Lower leg skin (tissue), 4 donors: ENCODE measurements around the gene AP1S2. TPM values are rescaled to one million over a fixed set of nuclear protein-coding genes. Genes with fewer than 3 reads are reported as not detected.
"Not testable (repeated sequence)": the region's sequence is repeated elsewhere in the genome, so short reads cannot be mapped to it uniquely, and the experiment has no call there.

Experiments used
- DNase-seq, 2 donors: peaks; one replicate each; pipeline ENCODE4 v3.0.0-alpha.2; 2019; ENCODE audit warnings: low spot score in 2 of 2
- H3K4me3 ChIP-seq: fragments of 200-600 bp; sonication (generic); 2 replicates; pipeline ENCODE4 v1.5.1; 2017; ENCODE audit warnings: mild to moderate bottlenecking, low read depth; ENCODE audit not compliant: poor library complexity, severe bottlenecking
- POLR2A ChIP-seq, 2 donors: fragments of 450-650 bp; IDR thresholded peaks; one replicate each; pipeline ENCODE4 v1.6.1; 2016 to 2017; ENCODE audit warnings: antibody characterized with exemption in 2 of 2, mild to moderate bottlenecking in 1 of 2, moderate library complexity in 1 of 2
- WGBS, 2 donors: methylation state at CpG; one replicate each; pipeline ENCODE4 v1.1.5; 2018; 5-methylcytosine and 5-hydroxymethylcytosine counted together
- intact Hi-C: fragments of 100-400 bp; cut with DNase I; formaldehyde crosslinking; loops from one replicate; pipeline ENCODE4 v1.15.0; 2023; ENCODE audit warnings: low total_unique reads
- total RNA-seq, 4 donors: library from RNA; depleted of rRNA; stranded (reverse); fragments of >200 nt; gene quantifications; one replicate each; pipeline ENCODE4 v1.1.0, GENCODE V29; 2016
- TF ChIP-seq, protein P1 (sequence below), 3 donors: fragments of 450-650 bp; IDR thresholded peaks; one replicate each; pipeline ENCODE4 v1.5.1; 2016; ENCODE audit warnings: antibody characterized with exemption in 3 of 3, mild to moderate bottlenecking in 3 of 3, moderate library complexity in 2 of 3

The AP1S2 gene
- total RNA-seq, 4 donors from 2014 or later: 18.5 to 43.7 (median 31.4) TPM

DNA sequence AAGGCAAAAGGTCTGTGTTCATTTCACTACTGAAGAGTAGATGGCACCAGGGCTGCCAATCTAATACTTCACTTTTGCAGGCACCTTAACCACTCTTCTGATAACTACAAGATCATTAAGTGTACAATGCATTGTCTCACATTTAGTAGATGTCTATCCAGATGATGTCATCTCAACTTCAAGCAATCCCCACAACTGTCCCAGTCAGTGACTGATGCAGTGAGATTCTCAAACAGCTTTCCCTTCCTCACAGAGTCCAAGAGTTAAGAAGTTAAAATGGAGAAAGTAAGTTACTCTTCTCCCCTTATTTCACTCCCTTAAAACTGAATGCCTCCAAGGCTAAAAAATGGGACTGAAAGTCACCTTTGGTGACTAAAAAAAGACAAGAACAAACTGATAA is 10.7 kb downstream of the AP1S2 start:
- intact Hi-C loops: no loop called here
- H3K4me3 ChIP-seq: no peak overlapping the region
- no peak for DNase-seq
- TF ChIP-seq, protein P1, sequence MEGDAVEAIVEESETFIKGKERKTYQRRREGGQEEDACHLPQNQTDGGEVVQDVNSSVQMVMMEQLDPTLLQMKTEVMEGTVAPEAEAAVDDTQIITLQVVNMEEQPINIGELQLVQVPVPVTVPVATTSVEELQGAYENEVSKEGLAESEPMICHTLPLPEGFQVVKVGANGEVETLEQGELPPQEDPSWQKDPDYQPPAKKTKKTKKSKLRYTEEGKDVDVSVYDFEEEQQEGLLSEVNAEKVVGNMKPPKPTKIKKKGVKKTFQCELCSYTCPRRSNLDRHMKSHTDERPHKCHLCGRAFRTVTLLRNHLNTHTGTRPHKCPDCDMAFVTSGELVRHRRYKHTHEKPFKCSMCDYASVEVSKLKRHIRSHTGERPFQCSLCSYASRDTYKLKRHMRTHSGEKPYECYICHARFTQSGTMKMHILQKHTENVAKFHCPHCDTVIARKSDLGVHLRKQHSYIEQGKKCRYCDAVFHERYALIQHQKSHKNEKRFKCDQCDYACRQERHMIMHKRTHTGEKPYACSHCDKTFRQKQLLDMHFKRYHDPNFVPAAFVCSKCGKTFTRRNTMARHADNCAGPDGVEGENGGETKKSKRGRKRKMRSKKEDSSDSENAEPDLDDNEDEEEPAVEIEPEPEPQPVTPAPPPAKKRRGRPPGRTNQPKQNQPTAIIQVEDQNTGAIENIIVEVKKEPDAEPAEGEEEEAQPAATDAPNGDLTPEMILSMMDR (IDR thresholded peaks at IDR 0.05): no peak
- TF ChIP-seq POLR2A (IDR thresholded peaks at IDR 0.05): no peak

DNA sequence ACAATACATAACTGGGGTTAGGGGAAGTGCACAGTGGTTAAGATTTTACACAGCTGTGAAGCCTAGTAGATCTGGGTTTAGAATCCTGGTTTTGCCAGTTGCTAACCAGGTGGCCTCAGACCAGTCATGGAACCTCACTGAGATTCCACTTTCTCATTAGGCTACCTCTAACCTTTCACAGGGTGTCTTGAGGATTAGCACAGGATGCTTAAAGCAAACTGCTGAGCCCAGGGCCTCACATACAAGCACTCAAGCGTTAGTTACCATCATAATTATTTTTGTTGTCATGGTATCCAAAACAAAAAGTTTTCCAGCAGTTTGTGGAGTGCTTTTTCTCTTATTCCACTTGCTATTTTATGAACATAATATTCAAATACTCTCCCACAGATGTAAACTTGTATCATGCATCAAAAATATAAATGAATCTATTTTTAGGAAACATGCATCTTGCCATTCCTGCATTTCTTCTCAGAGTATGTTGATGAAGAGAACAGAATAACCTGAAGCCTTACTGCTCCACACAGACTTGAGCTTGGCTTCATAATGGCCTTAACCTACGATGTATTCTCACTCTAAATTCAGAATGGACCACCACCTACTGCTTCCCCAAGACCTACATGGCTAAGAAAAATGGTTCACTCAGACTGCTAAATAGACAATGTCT is 12.6 kb downstream of the AP1S2 start:
- DNase-seq: no peak
- no peak overlapping the region for H3K4me3 ChIP-seq
- WGBS, 2 donors: 82 to 85% methylated on average over 2 of the region's 2 CpGs
- intact Hi-C loops: no loop called here
- TF ChIP-seq, protein P1 (IDR thresholded peaks at IDR 0.05): no peak
- TF ChIP-seq POLR2A (IDR thresholded peaks at IDR 0.05): no peak

DNA sequence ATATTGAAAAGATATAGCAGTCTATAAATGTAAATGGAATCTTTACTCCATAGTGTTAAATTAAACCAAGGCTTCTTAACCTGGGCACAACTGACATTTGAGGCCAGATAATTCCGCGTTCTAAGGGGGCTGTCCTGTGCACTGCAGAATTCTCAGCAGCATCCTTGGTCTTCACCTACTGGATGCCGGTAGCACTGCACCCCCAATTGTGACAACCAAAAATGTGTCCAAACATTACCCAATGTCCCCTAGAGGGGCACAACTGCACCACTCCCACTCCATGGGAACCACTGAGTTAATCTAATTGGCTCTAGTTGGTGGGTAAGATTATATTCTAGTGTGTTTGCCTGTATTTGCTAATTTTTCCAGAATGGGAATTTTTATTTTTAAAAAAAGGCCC is 16.6 kb downstream of the AP1S2 start:
- no peak for DNase-seq
- TF ChIP-seq, protein P1 (IDR thresholded peaks at IDR 0.05): no peak
- no peak for TF ChIP-seq POLR2A (IDR thresholded peaks at IDR 0.05)
- intact Hi-C loops: no loop called here
- H3K4me3 ChIP-seq: no peak overlapping the region
- WGBS, 2 donors: 96 to 97% methylated on average over 3 of the region's 3 CpGs

DNA sequence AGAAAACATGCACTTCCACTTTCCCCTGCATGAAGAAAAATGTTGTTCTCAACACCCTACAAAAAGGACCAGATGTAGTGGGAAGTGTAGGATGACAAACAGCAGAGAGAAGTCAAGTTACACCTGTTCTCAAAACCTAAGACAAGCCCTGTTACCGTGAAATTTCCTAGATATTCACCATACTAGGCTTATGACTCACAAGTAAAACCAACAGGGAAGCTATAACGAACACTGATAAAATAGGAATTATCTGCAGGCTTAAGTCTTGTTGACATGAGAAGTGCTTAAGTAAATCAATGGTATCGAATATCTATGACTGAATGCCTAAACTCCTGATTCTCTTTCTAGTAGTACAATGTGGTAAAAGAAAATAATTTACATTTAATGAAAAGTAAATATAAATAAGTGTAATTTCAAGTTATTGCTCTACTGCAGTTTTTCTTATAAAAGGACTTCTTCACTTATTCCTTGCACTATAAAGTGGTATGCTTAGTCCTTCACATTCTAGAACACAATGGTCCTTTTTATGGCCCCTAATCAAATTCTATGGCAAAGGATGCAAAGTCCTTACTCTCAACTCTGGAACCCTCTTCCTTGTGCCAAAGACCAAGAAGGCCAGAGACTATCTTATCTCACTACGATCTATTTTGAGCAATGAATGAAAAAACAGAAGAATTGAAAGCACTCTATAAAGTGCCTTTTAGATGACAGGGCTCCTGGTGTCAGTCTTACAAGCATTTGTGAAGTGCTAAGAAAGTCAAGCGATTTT is 19.6 kb downstream of the AP1S2 start:
- intact Hi-C loops: no loop called here

DNA sequence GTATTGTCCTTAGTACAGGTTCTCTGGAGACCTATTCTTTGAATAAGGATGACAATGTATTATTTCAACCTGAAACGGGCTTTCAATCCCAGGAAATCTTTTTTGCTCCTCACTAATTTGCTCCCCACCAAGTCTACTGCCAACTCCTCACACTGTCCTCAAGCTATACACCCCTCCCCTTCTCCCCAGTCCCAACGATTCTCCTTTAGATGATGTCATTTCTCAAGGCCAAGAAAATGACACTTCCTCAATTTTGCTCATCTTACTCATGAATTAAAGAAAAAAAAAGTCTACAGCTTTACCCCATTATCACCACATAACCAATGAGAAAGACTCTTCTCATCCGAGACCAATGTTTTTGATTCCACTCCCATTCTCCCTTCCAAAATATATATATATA is 20.6 kb downstream of the AP1S2 start:
- TF ChIP-seq, protein P1 (IDR thresholded peaks at IDR 0.05): no peak
- TF ChIP-seq POLR2A (IDR thresholded peaks at IDR 0.05): no peak
- WGBS, 2 donors: 57 to 73% methylated on average over 3 of the region's 3 CpGs
- intact Hi-C loops: no loop called here
- no peak for DNase-seq
- no peak overlapping the region for H3K4me3 ChIP-seq

More for the DNA sequence above, 19.6 kb downstream of the AP1S2 start:
- TF ChIP-seq POLR2A (IDR thresholded peaks at IDR 0.05): no peak
- TF ChIP-seq, protein P1 (IDR thresholded peaks at IDR 0.05): no peak
- no peak for DNase-seq
- no peak overlapping the region for H3K4me3 ChIP-seq
- 87 to 94% methylated on average over 5 of the region's 5 CpGs for WGBS, 2 donors

DNA sequence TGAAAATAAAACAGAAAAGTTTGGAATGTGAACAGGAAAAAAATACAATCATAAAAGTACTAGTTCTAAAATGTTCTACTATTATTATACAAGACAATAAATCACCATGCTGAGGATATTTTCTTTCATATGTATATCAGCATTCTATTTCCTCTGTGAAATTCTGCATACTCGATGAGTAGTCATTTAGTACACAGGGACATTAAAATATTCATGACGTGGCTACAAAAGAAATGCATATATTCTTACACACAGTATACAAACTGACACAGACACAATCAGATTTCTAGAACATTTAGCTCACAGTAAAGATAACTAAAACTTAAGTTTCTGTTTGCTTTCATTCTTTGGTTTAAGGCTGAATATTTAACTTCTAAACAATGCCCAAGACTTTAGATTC is 23.3 kb downstream of the AP1S2 start:
- DNase-seq, intact Hi-C loops, H3K4me3 ChIP-seq: not testable (repeated sequence)
- WGBS, 2 donors: no CpG with 5 or more reads among the region's 2 CpGs
